Skeletal muscle tissue (tissue), 4 donors: ENCODE measurements around the gene ELF4. TPM values are rescaled to one million over a fixed set of nuclear protein-coding genes. Genes with fewer than 3 reads are reported as not detected.

Experiments
- H3K27ac ChIP-seq: one replicate; pipeline ENCODE4 v1.7.0; 2013; ENCODE audit warnings: mild to moderate bottlenecking, low read depth, low read length, inconsistent platforms
- H3K27me3 ChIP-seq, 3 donors: one replicate each; pipeline ENCODE4 v1.7.0; 2013; ENCODE audit warnings: low read length in 3 of 3; ENCODE audit not compliant: control insufficient read depth in 3 of 3, insufficient read depth in 3 of 3
- H3K36me3 ChIP-seq, 3 donors: one replicate each; pipeline ENCODE4 v1.7.0; 2013; ENCODE audit warnings: low read length in 3 of 3; ENCODE audit not compliant: control insufficient read depth in 3 of 3, insufficient read depth in 3 of 3
- H3K4me1 ChIP-seq, 3 donors: one replicate each; pipeline ENCODE4 v1.7.0; 2013; ENCODE audit warnings: low read length in 3 of 3, mild to moderate bottlenecking in 3 of 3; ENCODE audit not compliant: control insufficient read depth in 3 of 3, insufficient read depth in 3 of 3
- H3K4me3 ChIP-seq, 3 donors: one replicate each; pipeline ENCODE4 v1.7.0; 2013; ENCODE audit warnings: low read length in 3 of 3
- H3K9ac ChIP-seq, 3 donors: one replicate each; pipeline ENCODE4 v1.7.0; 2013; ENCODE audit warnings: low read length in 3 of 3, mild to moderate bottlenecking in 3 of 3, moderate library complexity in 2 of 3, low read depth in 1 of 3
- H3K9me3 ChIP-seq, 3 donors: one replicate each; pipeline ENCODE4 v1.7.0; 2013; ENCODE audit warnings: low read length in 3 of 3; ENCODE audit not compliant: control insufficient read depth in 3 of 3
- total RNA-seq: library from RNA; depleted of rRNA; stranded (reverse); fragments of >200 nt; gene quantifications from one replicate; pipeline ENCODE4 v1.2.3, GENCODE V29; 2014
- donor health status: Osteomylitis.

Gene ELF4
- total RNA-seq, 1 donor from 2014 or later, result 5.7 TPM

- Histone ChIP-seq H3K9ac (no peak overlapping the region), H3K27me3 (no peaks in the 10 kb centered on the region), H3K4me3 (no peak overlapping the region), H3K36me3 (peaks cover 2 to 19% (median 12%) of the 10 kb centered on the region in 3 donors), H3K4me1 (peaks cover 2 to 18% (median 3%) of the 10 kb centered on the region in 3 donors), H3K27ac (no peak overlapping the region), H3K9me3 (no peaks in the 10 kb centered on the region)
Observed at GRCh38 chrX:130053236-130053635, 57.1 kb downstream of the ELF4 start.

GRCh38 chrX:130051176-130051845 lies 59.0 kb downstream of the ELF4 start:
- Histone ChIP-seq H3K4me1 (peaks cover 2 to 18% (median 3%) of the 10 kb centered on the region in 3 donors), H3K27me3 (no peaks in the 10 kb centered on the region), H3K36me3 (peaks cover 9 to 27% (median 12%) of the 10 kb centered on the region in 3 donors), H3K27ac (no peak overlapping the region), H3K9ac (no peak overlapping the region), H3K9me3 (no peaks in the 10 kb centered on the region), H3K4me3 (no peak overlapping the region)

- no peak overlapping the region for H3K4me3 ChIP-seq
- peaks cover 9 to 33% (median 12%) of the 10 kb centered on the region in 3 donors for H3K36me3 ChIP-seq
- H3K4me1 ChIP-seq, result peaks cover 0 to 9% (median 2%) of the 10 kb centered on the region in 3 donors
- no peaks in the 10 kb centered on the region for H3K27me3 ChIP-seq
- H3K9me3 ChIP-seq, result no peaks in the 10 kb centered on the region
- H3K27ac ChIP-seq, result no peak overlapping the region
- H3K9ac ChIP-seq, result no peak overlapping the region
Observed at GRCh38 chrX:130049821-130050220, 60.5 kb downstream of the ELF4 start.

DNA sequence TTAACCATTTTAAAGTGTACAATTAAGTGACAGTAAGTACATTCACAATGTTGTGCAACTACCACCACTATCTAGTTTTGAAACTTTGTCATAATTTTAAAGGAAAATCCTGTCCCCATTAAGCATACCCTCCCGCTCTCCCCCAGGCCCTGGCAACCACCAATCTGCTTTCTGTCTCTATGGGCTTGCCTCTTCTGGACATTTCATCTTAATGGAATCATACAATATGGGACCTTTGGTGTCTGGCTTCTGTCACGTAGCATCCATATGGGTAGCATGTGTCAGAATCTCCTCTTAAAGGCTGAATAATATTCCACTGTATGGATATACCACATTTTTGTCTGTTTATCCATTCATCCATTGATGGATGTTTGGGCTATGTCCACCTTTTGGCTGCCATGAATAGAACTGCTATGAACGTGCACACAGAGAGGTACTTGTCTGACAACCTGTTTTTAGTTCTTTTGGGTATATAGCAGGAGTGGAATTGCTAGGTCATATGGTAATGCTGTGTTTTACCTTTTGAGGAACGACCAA lies 61.5 kb downstream of the ELF4 start:
- Histone ChIP-seq H3K4me3 (no peak overlapping the region), H3K27me3 (no peaks in the 10 kb centered on the region), H3K27ac (no peak overlapping the region), H3K9ac (no peak overlapping the region), H3K9me3 (no peaks in the 10 kb centered on the region), H3K4me1 (peaks cover 0 to 4% (median 0%) of the 10 kb centered on the region in 3 donors), H3K36me3 (peaks cover 9 to 35% (median 12%) of the 10 kb centered on the region in 3 donors)

GRCh38 chrX:130047416-130047815 lies 62.9 kb downstream of the ELF4 start:
- Histone ChIP-seq H3K9me3 (no peaks in the 10 kb centered on the region), H3K27ac (no peak overlapping the region), H3K27me3 (no peaks in the 10 kb centered on the region), H3K36me3 (peaks cover 9 to 33% (median 11%) of the 10 kb centered on the region in 3 donors), H3K4me1 (no peaks in the 10 kb centered on the region), H3K9ac (no peak overlapping the region), H3K4me3 (no peak overlapping the region)

GRCh38 chrX:130039847-130040246 lies 70.5 kb downstream of the ELF4 start:
- Histone ChIP-seq H3K36me3 (peaks cover 12 to 27% (median 14%) of the 10 kb centered on the region in 3 donors), H3K9ac (no peak overlapping the region), H3K4me1 (no peaks in the 10 kb centered on the region), H3K4me3 (no peak overlapping the region), H3K27me3 (no peaks in the 10 kb centered on the region), H3K9me3 (no peaks in the 10 kb centered on the region), H3K27ac (no peak overlapping the region)

DNA sequence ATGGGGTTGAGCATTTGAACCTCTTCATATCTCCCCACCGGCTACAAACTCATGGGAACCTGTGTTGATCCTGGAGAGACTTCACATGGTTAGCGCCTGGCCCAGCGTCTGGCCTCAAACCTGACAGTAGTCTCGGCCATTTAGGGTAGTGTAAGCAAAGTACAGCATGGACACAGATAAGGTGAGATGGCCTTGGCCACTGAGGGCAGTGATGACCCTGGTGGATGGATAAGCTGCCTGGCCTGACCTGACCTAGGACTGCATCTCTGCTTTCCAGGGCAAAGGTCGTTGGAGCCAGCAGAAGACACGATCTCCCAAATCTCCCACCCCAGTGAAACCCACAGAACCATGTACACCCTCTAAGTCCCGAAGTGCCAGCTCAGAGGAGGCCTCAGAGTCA lies 76.1 kb downstream of the ELF4 start:
- no peaks in the 10 kb centered on the region for H3K9me3 ChIP-seq
- no peak overlapping the region for H3K4me3 ChIP-seq
- peaks cover 13 to 25% (median 18%) of the 10 kb centered on the region in 3 donors for H3K36me3 ChIP-seq
- H3K4me1 ChIP-seq, result no peaks in the 10 kb centered on the region
- H3K27me3 ChIP-seq, result no peaks in the 10 kb centered on the region
- no peak overlapping the region for H3K9ac ChIP-seq
- no peak overlapping the region for H3K27ac ChIP-seq

GRCh38 chrX:130032552-130032951 lies 77.7 kb downstream of the ELF4 start:
- Histone ChIP-seq H3K27ac (no peak overlapping the region), H3K4me1 (no peaks in the 10 kb centered on the region), H3K36me3 (peaks cover 8 to 24% (median 15%) of the 10 kb centered on the region in 3 donors), H3K9ac (no peak overlapping the region), H3K27me3 (no peaks in the 10 kb centered on the region), H3K4me3 (no peak overlapping the region), H3K9me3 (no peaks in the 10 kb centered on the region)

DNA sequence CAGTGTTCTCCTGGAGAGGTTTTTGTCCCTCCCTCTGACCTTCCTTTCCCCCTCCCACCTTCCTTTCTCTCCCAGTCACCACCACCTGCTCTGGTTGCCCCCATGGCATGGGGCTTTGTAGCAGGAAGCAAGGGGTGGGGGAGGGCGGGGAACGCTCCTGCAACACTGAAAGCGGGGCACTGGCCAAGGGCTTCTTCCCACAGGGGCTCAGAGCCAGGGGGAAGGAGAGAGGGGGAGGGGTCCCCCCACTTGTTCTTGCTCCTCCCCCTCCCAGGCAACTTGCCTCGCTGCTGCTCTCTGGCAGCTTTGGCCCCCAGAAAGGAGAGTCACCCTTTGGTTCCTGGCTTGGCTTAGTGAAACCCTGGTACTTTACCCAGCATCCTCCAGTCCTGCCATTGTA lies 79.5 kb downstream of the ELF4 start:
- Histone ChIP-seq H3K4me3 (no peak overlapping the region), H3K4me1 (no peaks in the 10 kb centered on the region), H3K9ac (no peak overlapping the region), H3K9me3 (no peaks in the 10 kb centered on the region), H3K27me3 (no peaks in the 10 kb centered on the region), H3K36me3 (peaks cover 6 to 27% (median 14%) of the 10 kb centered on the region in 3 donors), H3K27ac (no peak overlapping the region)

- no peak overlapping the region for H3K4me3 ChIP-seq
Observed at GRCh38 chrX:130028196-130028595, 82.1 kb downstream of the ELF4 start.

More at GRCh38 chrX:130028196-130028595, 82.1 kb downstream of the ELF4 start:
- H3K36me3 ChIP-seq, result peaks cover 5 to 28% (median 11%) of the 10 kb centered on the region in 3 donors
- no peak overlapping the region for H3K9ac ChIP-seq
- H3K27ac ChIP-seq, result no peak overlapping the region
- no peaks in the 10 kb centered on the region for H3K9me3 ChIP-seq
- peaks cover 0 to 5% (median 4%) of the 10 kb centered on the region in 3 donors for H3K4me1 ChIP-seq
- H3K27me3 ChIP-seq, result no peaks in the 10 kb centered on the region
